HCEC 1CT (cell line): ENCODE measurements around the gene RAPGEF4.

Source experiments
- DNase-seq: peaks from one replicate; pipeline ENCODE4 v3.0.0-alpha.2; 2017

Gene RAPGEF4

DNA sequence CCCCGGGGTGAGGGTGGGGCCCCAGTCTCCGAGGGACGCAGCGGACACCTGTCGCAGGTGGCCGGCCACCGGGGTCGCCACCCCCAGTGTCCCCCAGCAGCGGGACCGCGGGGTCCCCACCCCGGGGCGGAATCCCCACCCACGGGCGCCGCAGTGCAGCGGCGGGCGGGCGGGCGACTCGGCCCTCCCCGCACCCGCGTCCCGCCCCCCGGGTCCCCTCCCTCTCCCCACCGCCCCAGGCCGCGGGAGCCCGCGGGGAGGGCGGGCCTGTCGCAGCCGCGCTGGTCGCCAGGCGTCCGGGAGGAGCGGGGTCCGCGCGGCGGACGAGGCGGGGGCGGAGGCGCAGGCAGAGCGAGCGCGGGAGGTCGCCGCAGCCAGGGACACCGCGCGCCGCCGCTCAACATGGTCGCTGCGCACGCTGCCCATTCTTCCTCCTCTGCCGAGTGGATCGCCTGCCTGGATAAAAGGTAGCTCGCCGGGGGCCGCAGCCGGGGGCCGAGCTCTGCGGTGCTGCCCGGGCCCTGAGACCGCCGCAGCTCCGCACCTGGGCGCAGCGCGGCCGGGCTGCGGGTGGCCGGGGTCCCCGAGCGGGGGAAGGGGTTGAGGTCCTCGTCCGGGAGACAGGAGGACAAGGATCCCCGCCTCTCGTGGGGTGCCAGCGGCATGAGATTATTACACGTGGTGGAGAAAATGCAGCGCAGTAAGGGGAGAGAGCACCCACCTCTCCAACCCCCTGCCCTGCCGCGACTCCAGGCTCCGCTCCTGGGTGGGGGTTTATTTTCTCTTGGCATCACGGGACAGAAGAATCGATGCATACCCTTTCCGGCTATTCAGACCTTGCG, at the start of gene RAPGEF4:
Gene RAPGEF4, plus strand, starts transcription at position 264 of the 842 bp plus-strand sequence. Its CDS starts 139 bp downstream, at position 403.
- DNase-seq = no peak

DNA sequence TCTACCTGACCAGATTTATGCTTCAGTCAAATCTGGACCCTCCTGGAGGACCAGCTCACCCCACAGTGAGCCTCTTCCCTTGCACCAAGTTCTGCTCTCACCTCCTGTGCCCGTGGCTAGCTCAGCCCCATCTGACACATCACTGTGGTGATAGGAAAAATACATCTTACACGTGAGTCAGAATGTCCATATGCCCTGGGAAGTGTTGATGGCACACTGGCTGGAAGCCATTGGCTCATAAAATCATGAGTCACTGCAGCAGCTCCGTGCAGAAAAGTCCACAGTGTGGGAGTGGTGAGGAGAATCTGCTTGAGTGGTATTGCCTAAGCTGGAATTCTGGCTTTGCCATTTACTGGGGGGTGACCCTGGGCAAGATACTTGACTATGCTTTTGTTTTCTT, 42.6 kb upstream of the RAPGEF4 start:
- peak; percentile 97 for DNase-seq

DNA sequence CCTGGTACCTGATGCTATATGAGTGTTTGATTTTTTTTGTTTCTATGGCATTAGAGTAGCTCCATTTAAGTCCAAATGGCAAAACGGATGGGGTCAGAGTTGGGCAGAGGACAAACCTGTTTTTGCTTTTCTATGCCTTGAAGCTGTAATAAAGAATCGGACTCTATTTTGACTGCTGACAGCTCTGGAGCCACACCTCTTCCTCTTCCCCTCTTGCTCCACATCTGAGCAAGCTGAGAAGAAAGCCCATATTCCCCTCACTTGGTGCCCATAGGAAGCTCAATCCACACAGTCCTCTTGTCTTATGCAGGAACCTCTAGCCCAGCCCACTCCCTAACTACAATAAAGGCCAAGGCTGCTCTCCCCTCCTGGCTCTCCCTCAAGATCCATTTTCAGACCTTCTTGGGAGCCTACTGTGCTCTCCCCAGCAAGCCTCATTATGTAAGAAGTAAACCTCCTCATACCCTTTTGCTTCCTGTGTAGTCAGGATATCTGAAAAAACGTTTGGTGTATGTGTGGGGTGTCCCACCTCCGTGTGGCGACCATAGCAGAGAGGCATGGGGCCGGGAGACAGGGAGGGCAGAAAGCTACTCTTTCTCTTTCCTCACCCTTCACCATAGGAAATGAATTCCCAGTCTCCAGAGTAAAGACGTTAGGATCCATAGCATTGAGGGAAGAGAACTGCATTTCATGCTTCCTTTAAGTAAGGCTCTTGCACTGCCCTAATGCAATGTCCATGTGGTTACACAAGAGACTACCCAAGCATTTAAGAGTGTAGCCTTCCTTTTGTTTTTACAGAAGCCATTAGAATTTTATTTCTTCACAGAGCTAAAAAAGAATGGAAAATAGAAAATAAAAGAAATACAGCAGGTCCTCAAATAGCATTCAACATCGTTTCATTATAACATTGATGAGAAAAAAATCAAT, 41.9 kb upstream of the RAPGEF4 start:
- no peak for DNase-seq

DNA sequence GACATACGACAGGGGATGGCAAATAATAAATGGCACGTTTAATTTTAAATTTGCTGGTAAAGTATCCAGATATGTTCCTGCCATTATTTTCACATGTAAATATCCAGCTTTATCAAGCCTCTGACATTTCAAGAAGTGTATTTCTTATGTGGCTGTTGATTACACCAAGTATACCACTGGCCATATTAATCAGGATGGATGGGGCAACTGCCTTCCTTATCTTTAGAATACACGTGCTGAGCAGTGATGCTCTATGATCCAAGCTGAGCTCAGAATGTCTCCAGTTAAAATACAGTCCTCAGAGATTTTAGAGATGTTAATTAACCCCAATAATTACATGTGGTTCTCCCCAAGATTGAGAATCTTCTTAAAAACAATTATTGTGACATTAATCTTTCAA, 38.3 kb upstream of the RAPGEF4 start:
- DNase-seq = no peak

DNA sequence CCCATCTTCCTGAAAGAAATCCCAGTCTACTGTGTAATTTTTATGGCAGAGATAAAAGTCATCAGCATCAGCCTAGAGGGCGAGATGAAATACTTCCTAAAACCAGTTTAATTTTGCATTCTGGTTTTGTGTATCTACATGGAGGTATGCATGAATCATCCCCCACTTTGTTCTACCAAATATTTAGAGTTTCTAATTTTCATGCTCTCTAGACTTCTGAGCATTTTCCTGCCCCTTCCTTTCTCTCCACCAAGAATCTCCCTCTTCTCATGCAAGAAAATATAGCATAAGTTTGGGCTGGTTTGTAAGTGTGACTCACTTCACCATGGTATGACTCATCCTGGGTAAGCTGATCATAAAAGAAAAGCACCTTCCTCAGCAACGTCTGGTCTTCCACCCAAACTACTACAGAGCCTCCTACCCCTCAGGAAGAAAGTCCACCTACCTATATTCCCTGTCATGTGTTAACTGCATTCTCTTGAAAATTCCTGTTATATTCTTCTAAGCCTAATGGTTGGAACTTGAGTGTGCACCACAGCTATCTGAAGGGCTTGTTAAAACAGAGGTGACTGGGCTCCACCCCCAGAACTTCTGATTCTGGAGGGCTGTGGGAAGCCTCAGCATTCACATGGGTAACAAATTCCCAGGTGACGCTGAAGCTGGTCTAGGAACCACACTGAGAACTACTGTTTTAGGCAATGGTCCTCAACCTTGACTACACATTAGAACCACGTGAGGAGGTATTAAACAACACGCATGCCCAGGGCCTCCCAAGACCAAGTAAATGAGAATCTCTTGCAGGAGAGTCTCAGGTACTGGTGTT, 37.4 kb upstream of the RAPGEF4 start:
- peak; percentile 91 for DNase-seq

DNA sequence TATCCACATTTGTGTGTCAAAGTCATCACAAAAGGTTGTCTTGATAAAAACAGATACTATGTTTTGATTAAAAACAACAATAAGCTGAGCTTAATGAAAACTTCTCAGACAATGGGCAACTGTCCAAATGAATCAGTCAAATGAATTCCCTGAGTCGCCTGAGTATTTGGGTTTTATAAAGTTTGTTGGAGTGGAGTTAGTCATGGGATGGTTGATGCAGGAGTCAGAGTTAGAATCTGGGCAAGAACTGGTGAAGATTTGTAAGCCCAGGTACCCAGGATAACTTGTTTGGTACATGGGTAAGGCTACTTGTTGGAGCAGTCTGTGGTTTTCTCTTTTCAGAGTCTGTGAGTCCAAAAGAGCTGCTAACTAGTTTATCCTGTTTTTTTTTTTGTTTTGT, 34.4 kb upstream of the RAPGEF4 start:
- DNase-seq = peak; percentile 90

DNA sequence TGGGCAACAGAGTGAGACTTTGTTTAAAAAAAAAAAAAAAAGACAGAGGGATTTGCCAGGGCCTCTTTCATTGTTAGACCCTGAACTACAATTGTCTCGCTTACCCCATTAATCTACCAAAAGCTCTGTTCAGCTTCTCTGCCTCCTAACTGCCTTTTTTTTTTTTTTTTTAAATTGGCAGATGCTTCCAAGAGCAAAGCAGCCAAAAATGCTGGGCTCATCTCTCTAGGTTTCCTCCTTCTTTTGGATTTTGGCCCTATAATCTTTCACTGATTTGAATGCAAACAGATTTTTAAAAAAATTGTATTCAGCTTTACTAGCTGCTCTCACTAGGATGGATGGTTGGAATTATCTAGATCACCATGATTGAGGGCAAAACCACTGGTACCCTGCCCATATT, 33.2 kb upstream of the RAPGEF4 start:
- no peak for DNase-seq

DNA sequence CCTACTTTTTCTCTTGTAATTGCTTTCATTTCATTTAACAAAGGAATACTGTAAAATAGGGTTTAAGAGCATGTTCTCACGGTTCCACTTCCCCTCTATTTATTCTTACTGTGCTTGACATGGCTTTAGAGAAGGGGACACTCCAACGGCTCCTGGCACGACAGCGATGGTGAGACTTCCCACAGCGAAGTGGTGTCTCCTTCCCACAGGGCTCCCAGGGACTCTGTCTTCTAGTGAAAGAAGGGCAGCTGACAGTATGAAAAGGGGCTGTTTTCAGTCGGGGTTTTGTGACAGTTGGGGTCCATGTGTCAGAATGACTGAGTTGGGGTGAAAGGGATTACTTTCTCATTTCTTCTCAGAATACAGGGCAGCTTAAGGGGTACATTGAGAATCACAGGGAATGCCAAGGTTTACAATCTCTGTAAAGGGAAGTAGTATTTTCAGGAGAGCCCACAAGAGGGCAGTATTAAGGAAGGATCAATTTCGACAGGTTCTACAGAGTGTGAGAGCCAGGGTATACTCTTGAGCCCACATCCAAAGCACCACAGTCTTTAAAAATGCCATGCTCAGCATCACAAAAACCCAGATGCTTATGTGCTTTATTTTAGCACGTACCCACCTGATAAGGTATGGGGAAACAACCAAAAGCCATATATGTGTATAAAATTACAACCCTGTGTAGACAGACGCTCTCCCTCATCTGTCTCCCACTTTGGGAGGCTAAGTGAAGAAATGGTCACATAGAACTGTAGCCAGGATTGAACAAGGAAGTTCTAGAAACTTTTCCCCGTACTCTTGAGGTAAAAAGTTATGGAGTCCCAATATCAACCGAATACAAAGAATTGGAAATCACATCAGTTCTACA, 31.3 kb upstream of the RAPGEF4 start:
- DNase-seq = peak; percentile 34

DNA sequence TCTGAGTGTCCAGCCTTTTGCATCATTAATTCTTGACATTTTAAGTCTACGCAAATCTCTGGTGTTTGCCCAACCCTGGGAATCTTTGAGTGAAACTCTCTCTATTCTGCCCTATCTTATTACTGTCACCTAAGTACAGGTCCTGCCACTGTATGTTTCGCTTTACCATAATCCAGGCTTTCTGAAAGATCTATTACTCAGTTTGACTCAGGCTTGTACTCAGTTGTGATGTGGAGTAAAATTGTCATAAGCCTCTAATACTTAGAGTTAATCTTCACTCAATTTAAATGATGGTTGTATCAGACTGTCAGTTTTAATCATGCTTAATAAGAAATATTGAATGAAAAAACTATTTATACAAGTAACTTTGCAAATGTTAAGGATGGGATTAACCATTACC, 30.3 kb upstream of the RAPGEF4 start:
- DNase-seq = no peak

DNA sequence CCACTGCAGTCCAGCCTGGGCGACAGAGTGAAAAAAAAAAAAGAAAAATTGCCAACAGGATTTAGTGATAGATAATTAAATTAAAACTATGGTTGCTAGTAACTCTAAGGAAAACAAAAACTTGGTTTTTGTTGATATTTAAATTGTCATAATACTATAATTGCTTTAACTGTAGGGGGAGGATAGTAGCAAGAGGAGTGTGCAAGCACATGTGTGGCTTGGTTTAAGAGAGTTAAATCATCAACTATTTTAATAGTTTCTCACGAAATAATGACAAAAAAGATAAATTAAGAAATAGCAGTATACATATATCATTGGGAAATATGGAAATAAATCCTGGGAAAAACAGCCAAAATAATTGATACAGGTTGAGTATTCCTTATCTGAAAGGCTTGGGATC, 27.4 kb upstream of the RAPGEF4 start:
- DNase-seq = no peak

DNA sequence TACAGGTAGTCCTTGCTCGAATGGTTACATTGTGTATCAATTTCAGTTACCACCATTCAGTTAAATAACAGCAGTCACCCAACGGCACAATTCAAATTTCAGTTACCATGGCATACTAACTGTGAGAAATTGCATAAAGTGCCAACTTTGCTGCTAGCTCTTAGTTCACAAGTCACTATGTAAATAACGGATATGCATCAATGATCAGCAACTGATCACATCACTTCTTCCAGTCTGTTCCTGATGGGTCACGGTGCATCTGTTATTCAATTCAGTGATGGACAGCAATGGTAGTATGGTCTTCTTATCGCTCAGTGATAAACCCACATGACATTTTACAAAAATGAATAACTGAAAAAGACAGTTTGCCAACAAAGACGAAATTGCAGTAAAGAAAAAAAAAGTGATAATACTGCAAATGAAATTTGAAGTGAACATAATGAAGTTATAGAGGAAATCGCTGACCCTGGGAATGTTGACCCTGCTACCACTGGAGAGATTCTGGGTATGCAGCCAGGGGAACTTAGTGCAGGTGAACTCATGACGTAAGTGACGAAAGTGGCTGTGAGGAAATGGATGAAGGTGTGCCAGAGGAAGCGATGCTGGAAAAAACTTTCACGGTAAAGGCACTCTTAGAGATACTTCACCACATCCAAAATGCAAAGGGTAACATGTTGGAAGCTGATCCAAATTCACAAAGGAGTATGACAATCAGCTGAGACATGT, 25.9 kb upstream of the RAPGEF4 start:
- DNase-seq = no peak

DNA sequence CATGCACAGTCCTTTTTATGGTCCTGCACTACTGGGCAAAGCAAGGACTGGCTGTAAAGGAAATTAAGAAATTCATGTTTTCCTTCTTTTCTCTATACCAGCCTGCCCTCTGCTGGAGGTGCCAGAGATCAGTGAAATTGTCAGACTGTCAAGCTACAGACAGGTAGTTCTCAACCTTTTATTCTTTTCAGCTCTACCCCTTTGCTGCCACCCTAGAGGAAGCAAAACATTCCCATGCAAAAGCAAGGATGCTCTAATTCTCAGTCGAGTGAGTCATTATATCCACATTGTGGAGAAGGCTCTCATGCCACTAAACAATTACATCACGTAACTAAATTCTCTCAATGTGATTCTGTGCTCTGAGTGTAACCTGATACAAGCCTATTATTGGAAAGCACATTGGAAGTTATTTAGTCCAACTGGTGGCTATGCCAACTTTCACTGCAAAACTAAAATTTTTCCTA, 25.0 kb upstream of the RAPGEF4 start:
- peak; percentile 82 for DNase-seq

DNA sequence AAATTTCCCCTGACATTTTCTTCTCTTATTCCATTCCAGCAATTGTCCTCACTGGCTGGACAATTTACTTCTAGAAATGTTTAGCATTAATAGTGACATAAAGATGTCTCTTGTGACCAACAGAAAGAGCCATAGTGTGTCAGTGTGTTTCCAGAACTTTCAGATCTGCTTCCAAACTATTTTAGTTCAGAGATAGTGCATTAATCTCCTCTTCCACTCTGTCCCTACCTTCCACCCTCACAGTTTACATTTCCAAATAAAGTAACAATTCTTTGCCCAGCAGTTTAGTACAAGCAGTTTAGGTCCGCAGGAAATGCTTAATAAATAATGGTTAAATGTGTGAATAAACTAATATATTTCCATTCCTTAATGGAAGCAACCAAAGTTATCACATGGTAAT, 24.5 kb upstream of the RAPGEF4 start:
- no peak for DNase-seq

DNA sequence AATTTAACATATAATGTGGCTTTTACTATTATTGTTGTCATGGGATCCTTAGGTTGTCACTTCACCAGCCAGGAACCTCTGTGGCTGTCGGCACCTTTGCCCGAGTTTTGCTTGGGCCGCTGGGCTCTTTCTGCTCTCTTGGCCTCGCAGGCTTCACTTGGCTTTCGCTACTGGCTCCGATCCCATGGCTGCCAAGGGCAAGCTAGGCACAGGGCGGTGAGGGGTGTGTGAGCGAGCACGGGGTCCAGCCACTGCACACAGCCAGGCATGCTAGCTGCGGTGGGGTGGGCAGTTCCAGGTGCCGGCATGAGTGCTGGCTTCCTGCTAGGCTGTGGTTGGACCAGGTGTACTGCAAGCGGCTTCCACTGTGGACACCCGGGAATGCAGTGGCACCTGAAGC, 23.4 kb upstream of the RAPGEF4 start:
- DNase-seq = no peak

DNA sequence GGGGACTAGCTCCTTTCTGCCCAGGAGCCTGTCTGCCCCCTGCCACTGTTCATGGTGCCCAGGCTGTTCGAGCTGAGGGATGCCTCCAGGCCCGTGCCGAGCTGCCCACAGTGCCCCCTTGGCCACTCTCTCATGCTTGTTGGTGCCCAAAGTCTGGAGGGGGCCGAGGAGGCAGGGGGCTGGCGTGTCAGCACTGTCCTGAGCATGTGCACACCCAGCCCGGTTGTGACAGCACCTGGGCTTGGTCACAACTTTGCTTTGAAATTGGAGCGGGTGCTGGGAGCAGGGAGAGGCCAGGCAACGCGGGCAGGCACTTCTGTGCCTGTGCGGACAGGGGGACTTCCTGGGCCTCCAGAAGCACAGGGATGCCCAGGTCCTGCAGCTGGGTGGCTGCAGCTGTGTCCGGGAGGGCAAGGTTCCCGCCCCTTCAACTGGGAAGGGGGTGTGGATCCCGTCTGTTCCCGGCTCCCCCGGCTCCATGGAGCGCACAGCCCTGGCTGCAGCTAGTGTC, 22.2 kb upstream of the RAPGEF4 start:
- DNase-seq = no peak

DNA sequence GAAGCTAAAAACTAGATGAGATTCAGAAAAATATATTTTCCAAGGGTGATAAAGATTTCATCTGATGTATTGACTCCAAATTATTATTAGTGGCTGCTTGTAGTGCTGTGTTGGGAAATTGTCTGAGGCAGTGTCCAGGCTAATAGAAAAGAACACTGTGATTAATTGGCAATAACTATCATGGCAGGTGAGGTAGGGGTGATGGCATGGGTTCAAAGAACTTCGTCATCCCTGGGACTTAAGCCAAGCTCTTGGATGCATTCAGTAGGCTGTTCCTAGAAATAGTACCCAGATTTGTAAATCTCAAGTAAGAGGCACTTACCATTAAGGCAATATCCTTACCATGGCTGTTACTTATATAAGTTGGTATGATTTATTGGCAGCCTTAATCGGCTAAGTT, 13.2 kb upstream of the RAPGEF4 start:
- no peak for DNase-seq

DNA sequence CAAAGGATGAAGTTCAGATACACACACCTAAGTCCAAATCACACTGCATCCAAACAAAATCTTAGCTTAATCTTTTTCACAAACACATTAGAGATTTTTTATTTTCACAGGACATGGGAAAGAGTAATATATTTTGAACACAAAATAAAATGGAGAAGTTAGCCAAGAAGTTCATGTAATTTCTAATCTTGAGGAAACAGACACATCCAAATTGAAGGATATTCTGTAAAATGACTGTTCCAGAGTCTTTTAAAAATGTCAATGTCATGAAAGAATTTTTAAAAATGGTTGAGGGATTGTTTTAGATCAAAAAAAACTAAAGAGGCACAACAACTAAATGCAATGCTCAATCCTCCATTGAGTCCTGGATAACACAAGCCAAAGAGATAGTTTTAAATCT, 12.4 kb upstream of the RAPGEF4 start:
- DNase-seq = no peak

DNA sequence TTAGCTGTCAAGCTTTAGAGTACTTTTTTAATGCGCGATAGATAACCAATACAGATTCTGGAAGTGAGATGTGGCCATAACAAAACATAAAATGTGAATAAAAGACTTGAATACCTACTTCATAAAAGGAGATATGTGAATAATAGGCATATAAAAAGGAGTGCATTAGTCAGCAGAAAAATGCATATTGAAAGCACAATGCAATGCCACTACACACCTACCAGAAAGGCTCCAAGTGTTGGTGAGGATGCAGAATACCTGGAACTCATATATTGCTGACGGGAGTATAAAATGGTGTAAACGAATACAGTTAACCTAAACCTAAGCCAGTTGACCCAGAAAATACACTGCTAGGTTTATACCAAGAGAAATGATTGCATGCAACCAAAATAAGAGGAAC, 10.9 kb upstream of the RAPGEF4 start:
- no peak for DNase-seq

DNA sequence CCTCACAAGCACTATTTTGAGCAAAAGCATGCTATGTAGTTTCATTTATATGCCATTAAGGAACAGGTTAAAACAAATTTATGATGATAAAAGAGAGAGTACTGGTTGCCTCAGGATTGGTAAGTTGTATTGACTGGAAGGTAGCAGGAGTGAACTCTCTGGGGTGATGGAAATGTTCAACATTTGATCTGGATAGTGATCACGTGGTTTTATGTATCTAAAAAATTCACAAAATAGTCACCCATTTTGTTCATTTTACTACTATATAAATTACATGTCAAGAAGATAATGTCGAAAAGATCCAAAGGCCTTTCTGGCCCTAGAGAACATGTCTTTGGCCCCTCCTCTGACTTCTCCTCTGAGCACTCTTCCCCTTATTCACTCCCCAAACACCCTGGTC, 10.4 kb upstream of the RAPGEF4 start:
- no peak for DNase-seq

DNA sequence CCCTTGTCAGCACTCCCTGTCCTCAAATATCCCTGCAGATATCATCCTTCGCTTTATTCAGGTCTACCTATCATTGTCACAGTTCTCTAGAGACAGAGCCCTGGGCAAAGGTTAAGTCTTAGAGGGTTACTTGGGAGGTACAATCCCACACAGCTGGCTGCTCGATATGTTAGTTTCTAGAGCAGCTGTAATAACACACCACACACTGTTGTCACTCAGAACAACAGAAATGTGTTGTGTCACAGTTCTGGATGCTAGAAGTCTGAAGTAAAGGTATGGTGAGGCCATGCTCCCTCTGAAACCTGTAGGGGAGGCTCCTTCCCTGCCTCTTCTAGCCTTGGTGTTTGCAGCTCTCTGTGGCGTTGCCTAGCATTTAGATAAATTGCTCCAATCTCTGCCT, 9.9 kb upstream of the RAPGEF4 start:
- DNase-seq = no peak

DNA sequence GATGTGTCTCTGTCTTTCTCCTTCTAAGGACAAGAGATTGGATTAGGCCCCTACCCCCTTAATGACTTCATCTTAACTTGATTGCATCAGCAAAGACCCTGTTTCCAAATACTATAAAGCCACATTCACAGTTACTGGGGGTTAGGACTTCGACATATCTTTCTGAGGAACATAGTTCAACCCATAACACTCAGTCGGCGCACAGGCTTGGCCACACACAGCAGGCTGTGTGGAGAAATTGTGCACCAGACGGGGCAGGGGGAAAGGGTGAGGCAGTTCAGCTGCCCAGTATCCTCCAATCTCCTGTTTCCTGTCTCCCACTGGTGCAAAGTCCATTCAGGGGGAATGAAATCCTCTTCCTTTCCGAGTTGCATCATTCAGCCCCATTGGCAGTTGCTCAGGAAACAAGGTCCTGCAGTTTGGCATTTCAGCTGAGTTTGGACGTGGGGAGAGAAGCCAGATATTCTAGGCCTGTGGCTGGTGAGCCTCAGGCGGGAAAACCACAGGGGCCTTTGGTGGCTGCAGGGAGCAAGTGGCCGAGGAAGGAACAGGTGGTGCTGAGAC, 9.4 kb upstream of the RAPGEF4 start:
- DNase-seq = no peak
